ENCODE measurements around the gene KRTAP3-3. TPM values are rescaled to one million over a fixed set of nuclear protein-coding genes. Genes with fewer than 3 reads are reported as not detected.

KRTAP3-3 gene
- total RNA-seq, 1 donor, result not detected

DNA sequence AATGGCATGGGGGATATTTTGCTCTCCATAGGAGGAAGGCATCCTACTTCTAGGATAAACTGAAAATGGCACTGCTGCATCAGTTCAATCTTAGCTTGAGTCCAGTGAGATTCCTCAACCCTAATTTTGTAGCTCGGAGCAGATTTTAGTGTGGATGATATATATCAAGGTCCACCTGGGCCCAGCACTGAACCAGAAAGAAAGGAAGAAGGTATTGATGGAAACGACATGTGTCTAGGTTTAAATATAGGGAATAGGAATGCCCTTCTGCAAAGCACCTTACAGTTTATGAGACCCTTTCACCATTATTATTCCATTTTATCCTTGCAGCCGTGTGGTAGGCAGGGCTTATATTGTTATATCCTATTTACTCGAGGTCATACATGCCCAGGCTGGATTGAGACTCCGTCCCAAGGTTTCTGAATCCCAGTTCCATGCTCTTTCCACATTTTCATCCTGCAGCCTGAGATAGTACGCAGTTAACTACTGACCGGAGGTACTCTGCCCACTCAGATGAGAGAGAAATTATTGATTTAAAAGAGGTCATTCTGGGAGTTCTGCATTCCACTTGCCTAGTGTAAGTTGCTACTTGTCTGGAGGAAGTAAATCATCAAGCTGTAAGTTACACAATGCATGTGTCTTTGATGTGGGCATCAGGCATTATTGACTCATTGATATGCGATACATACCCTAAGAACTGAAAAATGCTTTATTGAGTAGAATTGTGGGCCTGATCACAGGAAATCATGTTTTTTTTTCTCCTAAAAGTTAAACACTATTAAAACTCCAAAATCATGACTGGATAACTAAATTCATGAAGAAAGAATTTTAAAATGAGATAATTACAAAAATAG, 37.3 kb downstream of the KRTAP3-3 start:
- TF ChIP-seq, protein P1, sequence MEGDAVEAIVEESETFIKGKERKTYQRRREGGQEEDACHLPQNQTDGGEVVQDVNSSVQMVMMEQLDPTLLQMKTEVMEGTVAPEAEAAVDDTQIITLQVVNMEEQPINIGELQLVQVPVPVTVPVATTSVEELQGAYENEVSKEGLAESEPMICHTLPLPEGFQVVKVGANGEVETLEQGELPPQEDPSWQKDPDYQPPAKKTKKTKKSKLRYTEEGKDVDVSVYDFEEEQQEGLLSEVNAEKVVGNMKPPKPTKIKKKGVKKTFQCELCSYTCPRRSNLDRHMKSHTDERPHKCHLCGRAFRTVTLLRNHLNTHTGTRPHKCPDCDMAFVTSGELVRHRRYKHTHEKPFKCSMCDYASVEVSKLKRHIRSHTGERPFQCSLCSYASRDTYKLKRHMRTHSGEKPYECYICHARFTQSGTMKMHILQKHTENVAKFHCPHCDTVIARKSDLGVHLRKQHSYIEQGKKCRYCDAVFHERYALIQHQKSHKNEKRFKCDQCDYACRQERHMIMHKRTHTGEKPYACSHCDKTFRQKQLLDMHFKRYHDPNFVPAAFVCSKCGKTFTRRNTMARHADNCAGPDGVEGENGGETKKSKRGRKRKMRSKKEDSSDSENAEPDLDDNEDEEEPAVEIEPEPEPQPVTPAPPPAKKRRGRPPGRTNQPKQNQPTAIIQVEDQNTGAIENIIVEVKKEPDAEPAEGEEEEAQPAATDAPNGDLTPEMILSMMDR (IDR thresholded peaks at IDR 0.05; ENCODE audit: extremely low read depth, low read depth, low read length), result no peak
- Histone ChIP-seq H3K79me2 (ENCODE audit: insufficient read depth, low read length) (no peaks in the 10 kb centered on the region), H3K4me1 (ENCODE audit: insufficient read depth, low read length) (peaks cover 64% of the 10 kb centered on the region), H3K36me3 (ENCODE audit: insufficient read depth, low read length) (no peaks in the 10 kb centered on the region), H4K20me1 (ENCODE audit: insufficient read depth, low read length) (no peaks in the 10 kb centered on the region), H3K9me3 (ENCODE audit: low read depth, low read length) (no peaks in the 10 kb centered on the region), H3K4me2 (ENCODE audit: insufficient read depth, low read length) (peak overlapping the region; percentile 38), H3K27me3 (ENCODE audit: insufficient read depth, low read length) (no peaks in the 10 kb centered on the region), H3K4me3 (ENCODE audit: insufficient read depth, low read length) (no peak overlapping the region), H2AFZ (ENCODE audit: low read length) (no peak overlapping the region), H3K27ac (ENCODE audit: low read depth, low read length) (peak overlapping the region; percentile 98)
- DNase-seq (ENCODE audit: insufficient read length, low spot score, missing footprints), result peak; percentile 86

DNA sequence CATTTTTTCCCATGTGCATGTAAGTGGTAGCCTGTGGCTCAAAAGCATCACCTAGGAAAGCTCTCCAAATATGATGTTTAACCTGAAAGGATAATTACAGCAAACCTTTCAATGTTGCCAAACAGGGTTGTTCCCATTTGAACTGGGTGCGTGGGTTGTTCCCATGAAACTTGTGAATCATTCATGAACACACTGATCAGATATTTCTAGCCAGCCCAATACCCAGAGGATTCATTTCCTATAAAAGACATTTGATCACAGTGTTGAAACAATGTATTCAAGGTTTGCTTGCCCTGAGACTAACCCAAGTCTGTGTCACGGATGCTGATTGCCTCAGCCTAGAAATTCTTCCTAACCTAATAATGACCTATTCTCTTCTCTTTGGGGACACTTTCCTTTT, 40.1 kb downstream of the KRTAP3-3 start:
- TF ChIP-seq, protein P1 (IDR thresholded peaks at IDR 0.05; ENCODE audit: extremely low read depth, low read depth, low read length), result no peak
- H2AFZ ChIP-seq (ENCODE audit: low read length), result no peak overlapping the region
- no peak overlapping the region for H3K4me2 ChIP-seq (ENCODE audit: insufficient read depth, low read length)
- H3K9me3 ChIP-seq (ENCODE audit: low read depth, low read length), result no peaks in the 10 kb centered on the region
- H3K27me3 ChIP-seq (ENCODE audit: insufficient read depth, low read length), result no peaks in the 10 kb centered on the region
- H3K79me2 ChIP-seq (ENCODE audit: insufficient read depth, low read length), result no peaks in the 10 kb centered on the region
- H4K20me1 ChIP-seq (ENCODE audit: insufficient read depth, low read length), result no peaks in the 10 kb centered on the region
- H3K4me3 ChIP-seq (ENCODE audit: insufficient read depth, low read length), result no peak overlapping the region
- peaks cover 64% of the 10 kb centered on the region for H3K4me1 ChIP-seq (ENCODE audit: insufficient read depth, low read length)
- no peak for DNase-seq (ENCODE audit: insufficient read length, low spot score, missing footprints)
- H3K27ac ChIP-seq (ENCODE audit: low read depth, low read length), result peak overlapping the region; percentile 98
- H3K36me3 ChIP-seq (ENCODE audit: insufficient read depth, low read length), result no peaks in the 10 kb centered on the region

DNA sequence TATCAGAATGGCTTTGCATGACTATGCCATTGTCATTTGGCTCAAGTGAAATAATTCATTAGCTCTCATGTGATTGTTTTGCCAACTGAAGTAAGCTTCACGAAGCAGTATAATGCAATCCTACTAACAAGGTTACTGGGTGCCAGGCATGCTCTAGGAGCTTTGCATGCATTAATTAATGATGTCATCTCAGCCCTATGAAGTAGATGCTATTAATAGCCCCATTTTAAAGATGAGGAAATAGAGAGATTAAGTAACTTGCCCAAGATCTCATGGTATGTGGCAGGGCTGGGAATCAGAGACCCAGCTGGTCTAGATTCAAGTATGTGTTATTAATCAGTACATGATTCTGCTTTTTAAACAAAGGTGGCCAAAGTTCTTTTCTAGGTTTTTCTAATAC, 41.3 kb downstream of the KRTAP3-3 start:
- no peak for DNase-seq (ENCODE audit: insufficient read length, low spot score, missing footprints)
- H3K36me3 ChIP-seq (ENCODE audit: insufficient read depth, low read length), result no peaks in the 10 kb centered on the region
- H4K20me1 ChIP-seq (ENCODE audit: insufficient read depth, low read length), result no peaks in the 10 kb centered on the region
- H3K79me2 ChIP-seq (ENCODE audit: insufficient read depth, low read length), result no peaks in the 10 kb centered on the region
- TF ChIP-seq, protein P1 (IDR thresholded peaks at IDR 0.05; ENCODE audit: extremely low read depth, low read depth, low read length), result no peak
- H3K27ac ChIP-seq (ENCODE audit: low read depth, low read length), result peak overlapping the region; percentile 98
- no peak overlapping the region for H3K4me3 ChIP-seq (ENCODE audit: insufficient read depth, low read length)
- no peak overlapping the region for H3K4me2 ChIP-seq (ENCODE audit: insufficient read depth, low read length)
- H2AFZ ChIP-seq (ENCODE audit: low read length), result no peak overlapping the region
- H3K27me3 ChIP-seq (ENCODE audit: insufficient read depth, low read length), result no peaks in the 10 kb centered on the region
- no peaks in the 10 kb centered on the region for H3K9me3 ChIP-seq (ENCODE audit: low read depth, low read length)
- peaks cover 56% of the 10 kb centered on the region for H3K4me1 ChIP-seq (ENCODE audit: insufficient read depth, low read length)

DNA sequence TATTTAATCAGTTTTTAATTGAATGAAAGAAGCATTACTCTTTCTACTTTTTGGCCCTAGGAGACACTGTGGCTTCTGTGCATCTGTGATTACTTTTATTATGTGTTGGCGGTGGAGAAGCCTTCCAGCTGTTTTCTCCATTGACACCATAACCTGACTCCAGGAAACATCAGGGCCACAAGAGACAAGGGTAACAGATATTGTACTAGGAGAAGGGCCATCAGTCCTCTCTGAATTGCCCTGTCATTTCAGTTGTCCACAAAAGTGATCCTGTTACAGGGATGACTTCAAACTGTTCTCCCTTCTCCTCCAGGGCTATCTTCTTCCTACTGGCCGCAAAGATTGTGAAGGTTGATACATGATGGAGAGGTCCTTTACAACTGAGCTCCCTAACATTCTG, 41.8 kb downstream of the KRTAP3-3 start:
- no peaks in the 10 kb centered on the region for H4K20me1 ChIP-seq (ENCODE audit: insufficient read depth, low read length)

More for the DNA sequence above, 41.8 kb downstream of the KRTAP3-3 start:
- Histone ChIP-seq H3K27me3 (ENCODE audit: insufficient read depth, low read length) (no peaks in the 10 kb centered on the region), H3K4me3 (ENCODE audit: insufficient read depth, low read length) (no peak overlapping the region), H2AFZ (ENCODE audit: low read length) (no peak overlapping the region), H3K27ac (ENCODE audit: low read depth, low read length) (peak overlapping the region; percentile 98), H3K36me3 (ENCODE audit: insufficient read depth, low read length) (no peaks in the 10 kb centered on the region), H3K4me2 (ENCODE audit: insufficient read depth, low read length) (no peak overlapping the region), H3K79me2 (ENCODE audit: insufficient read depth, low read length) (no peaks in the 10 kb centered on the region), H3K9me3 (ENCODE audit: low read depth, low read length) (no peaks in the 10 kb centered on the region), H3K4me1 (ENCODE audit: insufficient read depth, low read length) (peaks cover 51% of the 10 kb centered on the region)
- TF ChIP-seq, protein P1 (IDR thresholded peaks at IDR 0.05; ENCODE audit: extremely low read depth, low read depth, low read length), result no peak
- no peak for DNase-seq (ENCODE audit: insufficient read length, low spot score, missing footprints)
